ENCODE results near the gene RNF130.

Gene RNF130

GRCh38 chr5:180071531-180072255 is at the start of gene RNF130:
Gene RNF130, minus strand, starts transcription at chr5:180071759. Its CDS starts 57 bp downstream, at chr5:180071702.
- Histone ChIP-seq H3K4me3 (ENCODE audit: low read length) (no peak within 1 kb of the TSS), H3K4me2 (ENCODE audit: low read length) (no peak within 1 kb of the TSS), H3K36me3 (replicated peaks; ENCODE audit: low read depth, low read length) (no peaks in the 10 kb centered on the region), H3K27me3 (ENCODE audit: low read depth, low read length) (peaks cover 11% of the 10 kb centered on the region; the same call in 1 of the 2 replicates), H4K20me1 (ENCODE audit: insufficient read depth, low read length) (no peaks in the 10 kb centered on the region), H3K9me3 (ENCODE audit: insufficient read depth, low read length) (no peaks in the 10 kb centered on the region), H3K79me2 (ENCODE audit: low read length) (no peaks in the 10 kb centered on the region), H3K27ac (ENCODE audit: low read length) (no peak within 1 kb of the TSS), H3K9ac (ENCODE audit: low read length) (no peak within 1 kb of the TSS), H2AFZ (ENCODE audit: low read depth, low read length) (no peak within 1 kb of the TSS), H3K4me1 (ENCODE audit: low read length) (no peaks in the 10 kb centered on the region)
- no peak for TF ChIP-seq EZH2phosphoT487 (IDR thresholded peaks at IDR 0.05; ENCODE audit: low read depth)
- no peak for TF ChIP-seq CTCF (IDR thresholded peaks at IDR 0.05; ENCODE audit: low read depth, low read length)

GRCh38 chr5:180120237-180121101 is 48.9 kb upstream of the RNF130 start:
- no peaks in the 10 kb centered on the region for H3K9me3 ChIP-seq (ENCODE audit: insufficient read depth, low read length)
- no peaks in the 10 kb centered on the region for H3K27me3 ChIP-seq (ENCODE audit: low read depth, low read length)
- H3K4me3 ChIP-seq (ENCODE audit: low read length) = no peak overlapping the region
- H4K20me1 ChIP-seq (ENCODE audit: insufficient read depth, low read length) = no peaks in the 10 kb centered on the region
- H3K9ac ChIP-seq (ENCODE audit: low read length) = no peak overlapping the region
- H3K27ac ChIP-seq (ENCODE audit: low read length) = no peak overlapping the region
- no peak overlapping the region for H3K4me2 ChIP-seq (ENCODE audit: low read length)
- no peaks in the 10 kb centered on the region for H3K4me1 ChIP-seq (ENCODE audit: low read length)
- H3K36me3 ChIP-seq (replicated peaks; ENCODE audit: low read depth, low read length) = no peaks in the 10 kb centered on the region
- TF ChIP-seq CTCF (IDR thresholded peaks at IDR 0.05; ENCODE audit: low read depth, low read length) (no peak), EZH2phosphoT487 (IDR thresholded peaks at IDR 0.05; ENCODE audit: low read depth) (no peak)
- no peak overlapping the region for H2AFZ ChIP-seq (ENCODE audit: low read depth, low read length)
- H3K79me2 ChIP-seq (ENCODE audit: low read length) = no peaks in the 10 kb centered on the region

GRCh38 chr5:180119903-180120236 is 48.3 kb upstream of the RNF130 start:
- H3K9me3 ChIP-seq (ENCODE audit: insufficient read depth, low read length) = no peaks in the 10 kb centered on the region
- H3K79me2 ChIP-seq (ENCODE audit: low read length) = no peaks in the 10 kb centered on the region
- no peak overlapping the region for H3K27ac ChIP-seq (ENCODE audit: low read length)
- H3K4me2 ChIP-seq (ENCODE audit: low read length) = no peak overlapping the region
- H3K27me3 ChIP-seq (ENCODE audit: low read depth, low read length) = no peaks in the 10 kb centered on the region
- H3K4me1 ChIP-seq (ENCODE audit: low read length) = no peaks in the 10 kb centered on the region
- TF ChIP-seq CTCF (IDR thresholded peaks at IDR 0.05; ENCODE audit: low read depth, low read length) (no peak), EZH2phosphoT487 (IDR thresholded peaks at IDR 0.05; ENCODE audit: low read depth) (no peak)
- H3K4me3 ChIP-seq (ENCODE audit: low read length) = no peak overlapping the region
- no peak overlapping the region for H2AFZ ChIP-seq (ENCODE audit: low read depth, low read length)
- H3K9ac ChIP-seq (ENCODE audit: low read length) = no peak overlapping the region
- no peaks in the 10 kb centered on the region for H3K36me3 ChIP-seq (replicated peaks; ENCODE audit: low read depth, low read length)
- no peaks in the 10 kb centered on the region for H4K20me1 ChIP-seq (ENCODE audit: insufficient read depth, low read length)
